Astrocyte of the spinal cord (primary cell): Measurements from ENCODE around the gene RIF1.
A peak's percentile ranks its signal among the peaks of the same experiment; 100 is the strongest.
"Not testable (repeated sequence)": the region's sequence is repeated elsewhere in the genome, so short reads cannot be mapped to it uniquely, and the experiment has no call there.

Experiments used
- DNase-seq: peaks from one replicate; pipeline ENCODE4 v3.0.0; 2011; ENCODE audit warnings: low read depth, low spot score
- H3K4me3 ChIP-seq: 2 replicates; pipeline ENCODE4 v1.5.1; 2011; ENCODE audit warnings: low read depth, mild to moderate bottlenecking, low read length, moderate library complexity
- in situ Hi-C: cut with HindIII; loops from 2 replicates; pipeline ENCODE4 v1.10.0; 2017; ENCODE audit warnings: low sequenced_read_pairs
- TF ChIP-seq, protein P1 (sequence below): IDR thresholded peaks from 2 replicates; pipeline ENCODE4 v1.5.1; 2012; ENCODE audit warnings: low read depth, mild to moderate bottlenecking, low read length, inconsistent platforms

Gene RIF1

GRCh38 chr2:151410485-151410834 is 758 bp downstream of the RIF1 start:
- TF ChIP-seq, protein P1, sequence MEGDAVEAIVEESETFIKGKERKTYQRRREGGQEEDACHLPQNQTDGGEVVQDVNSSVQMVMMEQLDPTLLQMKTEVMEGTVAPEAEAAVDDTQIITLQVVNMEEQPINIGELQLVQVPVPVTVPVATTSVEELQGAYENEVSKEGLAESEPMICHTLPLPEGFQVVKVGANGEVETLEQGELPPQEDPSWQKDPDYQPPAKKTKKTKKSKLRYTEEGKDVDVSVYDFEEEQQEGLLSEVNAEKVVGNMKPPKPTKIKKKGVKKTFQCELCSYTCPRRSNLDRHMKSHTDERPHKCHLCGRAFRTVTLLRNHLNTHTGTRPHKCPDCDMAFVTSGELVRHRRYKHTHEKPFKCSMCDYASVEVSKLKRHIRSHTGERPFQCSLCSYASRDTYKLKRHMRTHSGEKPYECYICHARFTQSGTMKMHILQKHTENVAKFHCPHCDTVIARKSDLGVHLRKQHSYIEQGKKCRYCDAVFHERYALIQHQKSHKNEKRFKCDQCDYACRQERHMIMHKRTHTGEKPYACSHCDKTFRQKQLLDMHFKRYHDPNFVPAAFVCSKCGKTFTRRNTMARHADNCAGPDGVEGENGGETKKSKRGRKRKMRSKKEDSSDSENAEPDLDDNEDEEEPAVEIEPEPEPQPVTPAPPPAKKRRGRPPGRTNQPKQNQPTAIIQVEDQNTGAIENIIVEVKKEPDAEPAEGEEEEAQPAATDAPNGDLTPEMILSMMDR = no peak
- in situ Hi-C loops = no loop called here
- H3K4me3 ChIP-seq = peak overlapping the region; percentile 99
- no peak for DNase-seq

- in situ Hi-C loops = no loop called here
- DNase-seq = no peak
- TF ChIP-seq, protein P1 = no peak
- no peak overlapping the region for H3K4me3 ChIP-seq
Measured at GRCh38 chr2:151417650-151418049, 7.9 kb downstream of the RIF1 start.

GRCh38 chr2:151421681-151422080 is 12.0 kb downstream of the RIF1 start:
- DNase-seq, H3K4me3 ChIP-seq, in situ Hi-C loops: not testable (repeated sequence)

- no peak overlapping the region for H3K4me3 ChIP-seq
- TF ChIP-seq, protein P1 = no peak
- DNase-seq = no peak
- in situ Hi-C loops = no loop called here
Measured at GRCh38 chr2:151422917-151423439, 13.3 kb downstream of the RIF1 start.

GRCh38 chr2:151423760-151424159 is 14.1 kb downstream of the RIF1 start:
- TF ChIP-seq, protein P1 = no peak
- no peak for DNase-seq
- H3K4me3 ChIP-seq = no peak overlapping the region
- in situ Hi-C loops = no loop called here

DNA sequence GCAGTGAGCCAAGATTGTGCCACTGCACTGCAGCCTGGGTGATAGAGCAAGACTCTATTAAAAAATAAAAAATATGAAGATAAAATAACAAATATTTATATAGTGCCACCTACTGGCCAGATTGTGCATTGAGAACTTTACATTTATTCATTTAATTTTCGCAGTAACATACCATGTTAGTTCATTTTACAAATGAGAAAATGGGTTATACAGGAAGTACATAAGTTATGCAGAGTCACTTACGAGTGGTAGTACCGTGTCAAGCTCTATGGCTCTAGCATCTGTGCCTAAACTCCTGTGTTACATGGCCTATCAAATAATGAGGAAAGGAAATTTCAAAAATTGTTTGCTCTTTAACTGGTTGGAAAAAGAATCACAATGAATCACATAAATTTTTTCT is 27.9 kb downstream of the RIF1 start:
- in situ Hi-C loops = no loop called here
- TF ChIP-seq, protein P1 = peak; percentile 43
- peak; percentile 48 for DNase-seq
- no peak overlapping the region for H3K4me3 ChIP-seq

- no peak overlapping the region for H3K4me3 ChIP-seq
- DNase-seq = no peak
- TF ChIP-seq, protein P1 = no peak
- in situ Hi-C loops = no loop called here
Measured at GRCh38 chr2:151438506-151438905, 28.8 kb downstream of the RIF1 start.
